Measurements from ENCODE around the gene TENM4.

DNA sequence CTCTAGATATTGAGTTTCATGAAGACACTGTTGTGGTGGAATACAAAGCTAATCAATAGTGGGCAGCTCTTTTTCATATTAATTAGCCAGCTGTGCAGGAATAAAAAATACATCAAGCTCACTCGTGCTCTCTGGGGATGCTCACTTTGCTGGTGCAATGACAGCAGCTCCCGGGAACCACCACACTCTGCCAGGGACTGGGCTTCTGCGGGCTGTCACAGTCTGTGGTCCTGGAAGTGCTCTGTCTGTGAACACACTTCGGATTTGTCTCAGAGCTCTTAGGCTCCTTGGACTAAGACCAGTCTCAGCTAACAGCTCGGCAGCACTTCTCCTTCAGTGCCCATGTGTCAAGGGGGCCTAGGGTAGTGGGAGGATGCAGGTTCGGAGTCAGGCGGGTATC is 393.5 kb downstream of the TENM4 start:
- TF ChIP-seq, protein P1, sequence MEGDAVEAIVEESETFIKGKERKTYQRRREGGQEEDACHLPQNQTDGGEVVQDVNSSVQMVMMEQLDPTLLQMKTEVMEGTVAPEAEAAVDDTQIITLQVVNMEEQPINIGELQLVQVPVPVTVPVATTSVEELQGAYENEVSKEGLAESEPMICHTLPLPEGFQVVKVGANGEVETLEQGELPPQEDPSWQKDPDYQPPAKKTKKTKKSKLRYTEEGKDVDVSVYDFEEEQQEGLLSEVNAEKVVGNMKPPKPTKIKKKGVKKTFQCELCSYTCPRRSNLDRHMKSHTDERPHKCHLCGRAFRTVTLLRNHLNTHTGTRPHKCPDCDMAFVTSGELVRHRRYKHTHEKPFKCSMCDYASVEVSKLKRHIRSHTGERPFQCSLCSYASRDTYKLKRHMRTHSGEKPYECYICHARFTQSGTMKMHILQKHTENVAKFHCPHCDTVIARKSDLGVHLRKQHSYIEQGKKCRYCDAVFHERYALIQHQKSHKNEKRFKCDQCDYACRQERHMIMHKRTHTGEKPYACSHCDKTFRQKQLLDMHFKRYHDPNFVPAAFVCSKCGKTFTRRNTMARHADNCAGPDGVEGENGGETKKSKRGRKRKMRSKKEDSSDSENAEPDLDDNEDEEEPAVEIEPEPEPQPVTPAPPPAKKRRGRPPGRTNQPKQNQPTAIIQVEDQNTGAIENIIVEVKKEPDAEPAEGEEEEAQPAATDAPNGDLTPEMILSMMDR (IDR thresholded peaks at IDR 0.05) = no peak
- TF ChIP-seq POLR2AphosphoS5 (IDR thresholded peaks at IDR 0.05; ENCODE audit: low read depth, low read length) (no peak), TCF7L2 (IDR thresholded peaks at IDR 0.05; ENCODE audit: low read depth, low read length) (no peak)
- TF ChIP-seq, protein P2, sequence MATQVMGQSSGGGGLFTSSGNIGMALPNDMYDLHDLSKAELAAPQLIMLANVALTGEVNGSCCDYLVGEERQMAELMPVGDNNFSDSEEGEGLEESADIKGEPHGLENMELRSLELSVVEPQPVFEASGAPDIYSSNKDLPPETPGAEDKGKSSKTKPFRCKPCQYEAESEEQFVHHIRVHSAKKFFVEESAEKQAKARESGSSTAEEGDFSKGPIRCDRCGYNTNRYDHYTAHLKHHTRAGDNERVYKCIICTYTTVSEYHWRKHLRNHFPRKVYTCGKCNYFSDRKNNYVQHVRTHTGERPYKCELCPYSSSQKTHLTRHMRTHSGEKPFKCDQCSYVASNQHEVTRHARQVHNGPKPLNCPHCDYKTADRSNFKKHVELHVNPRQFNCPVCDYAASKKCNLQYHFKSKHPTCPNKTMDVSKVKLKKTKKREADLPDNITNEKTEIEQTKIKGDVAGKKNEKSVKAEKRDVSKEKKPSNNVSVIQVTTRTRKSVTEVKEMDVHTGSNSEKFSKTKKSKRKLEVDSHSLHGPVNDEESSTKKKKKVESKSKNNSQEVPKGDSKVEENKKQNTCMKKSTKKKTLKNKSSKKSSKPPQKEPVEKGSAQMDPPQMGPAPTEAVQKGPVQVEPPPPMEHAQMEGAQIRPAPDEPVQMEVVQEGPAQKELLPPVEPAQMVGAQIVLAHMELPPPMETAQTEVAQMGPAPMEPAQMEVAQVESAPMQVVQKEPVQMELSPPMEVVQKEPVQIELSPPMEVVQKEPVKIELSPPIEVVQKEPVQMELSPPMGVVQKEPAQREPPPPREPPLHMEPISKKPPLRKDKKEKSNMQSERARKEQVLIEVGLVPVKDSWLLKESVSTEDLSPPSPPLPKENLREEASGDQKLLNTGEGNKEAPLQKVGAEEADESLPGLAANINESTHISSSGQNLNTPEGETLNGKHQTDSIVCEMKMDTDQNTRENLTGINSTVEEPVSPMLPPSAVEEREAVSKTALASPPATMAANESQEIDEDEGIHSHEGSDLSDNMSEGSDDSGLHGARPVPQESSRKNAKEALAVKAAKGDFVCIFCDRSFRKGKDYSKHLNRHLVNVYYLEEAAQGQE (IDR thresholded peaks at IDR 0.05; ENCODE audit: insufficient read depth in 1 of 2, low read depth in 2 of 2, low read length in 1 of 2) = no peak
